ENCODE data around the gene SMIM22. TPM values are rescaled to one million over a fixed set of nuclear protein-coding genes. Genes with fewer than 3 reads are reported as not detected.
A peak's percentile ranks its signal among the peaks of the same experiment; 100 is the strongest.

Gene SMIM22
- total RNA-seq, 1 donor from 2014 or later, result not detected

GRCh38 chr16:4825196-4825595 lies 30.0 kb downstream of the SMIM22 start:
- TF ChIP-seq CTCF (IDR thresholded peaks at IDR 0.05; ENCODE audit: insufficient read depth, low read depth, low read length) (no peak), EZH2 (IDR thresholded peaks at IDR 0.05; ENCODE audit: insufficient read depth, low read length) (no peak)
- no peaks in the 10 kb centered on the region for H3K9me3 Mint-ChIP-seq (ENCODE audit: unreplicated experiment)
- Histone ChIP-seq H2AFZ (ENCODE audit: low read depth, low read length) (no peak overlapping the region), H3K27ac (ENCODE audit: low read depth, low read length) (no peak overlapping the region), H3K36me3 (ENCODE audit: insufficient read depth, low read length) (peaks cover 59% of the 10 kb centered on the region), H3K4me3 (ENCODE audit: insufficient read depth, low read depth, low read length) (no peak overlapping the region), H3K4me1 (ENCODE audit: insufficient read depth, low read length) (no peaks in the 10 kb centered on the region), H3K9me3 (ENCODE audit: insufficient read depth, low read depth, low read length) (no peaks in the 10 kb centered on the region), H4K20me1 (ENCODE audit: insufficient read depth, low read length) (peaks cover 39% of the 10 kb centered on the region), H3K9ac (ENCODE audit: low read length) (no peak overlapping the region), H3K4me2 (ENCODE audit: low read length) (no peak overlapping the region), H3K79me2 (ENCODE audit: insufficient read depth, low read length) (peaks cover 11% of the 10 kb centered on the region), H3K27me3 (ENCODE audit: insufficient read depth, low read length) (no peaks in the 10 kb centered on the region)
- H3K36me3 Mint-ChIP-seq (ENCODE audit: low read depth, unreplicated experiment), result peaks cover 13% of the 10 kb centered on the region
- DNase-seq (ENCODE audit: low read depth) (no peak), FAIRE-seq (no peak)
- peak overlapping the region; percentile 48 for H3K27ac Mint-ChIP-seq (ENCODE audit: unreplicated experiment)
- H3K4me1 Mint-ChIP-seq (ENCODE audit: low read depth, unreplicated experiment), result peaks cover 1% of the 10 kb centered on the region
- no peaks in the 10 kb centered on the region for H3K27me3 Mint-ChIP-seq (ENCODE audit: low read depth, unreplicated experiment)
- H3K4me3 Mint-ChIP-seq (ENCODE audit: unreplicated experiment), result no peak overlapping the region

DNA sequence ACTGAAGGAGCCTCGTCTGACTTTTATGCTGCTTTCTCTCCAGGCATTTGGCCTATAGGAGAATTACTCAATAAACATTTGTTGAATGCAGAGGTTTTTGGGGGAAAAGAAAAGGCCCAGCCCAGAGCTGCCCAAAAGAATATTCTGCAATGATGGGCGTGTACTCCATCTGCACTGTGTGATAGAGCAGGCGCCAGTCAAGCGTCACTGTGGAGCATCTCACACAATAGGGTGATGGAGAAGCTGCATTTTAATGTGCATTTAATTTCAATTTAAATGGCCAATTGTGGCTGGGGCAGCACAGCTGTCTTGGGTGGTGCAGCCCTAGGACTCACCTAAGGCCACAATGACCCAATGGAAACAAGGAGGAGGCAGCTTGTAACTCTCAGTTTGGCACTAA lies 31.4 kb downstream of the SMIM22 start:
- Histone ChIP-seq H3K27me3 (ENCODE audit: insufficient read depth, low read length) (no peaks in the 10 kb centered on the region), H3K4me3 (ENCODE audit: insufficient read depth, low read depth, low read length) (no peak overlapping the region), H4K20me1 (ENCODE audit: insufficient read depth, low read length) (peaks cover 41% of the 10 kb centered on the region), H3K36me3 (ENCODE audit: insufficient read depth, low read length) (peaks cover 58% of the 10 kb centered on the region), H3K4me1 (ENCODE audit: insufficient read depth, low read length) (no peaks in the 10 kb centered on the region), H3K9me3 (ENCODE audit: insufficient read depth, low read depth, low read length) (no peaks in the 10 kb centered on the region), H3K4me2 (ENCODE audit: low read length) (no peak overlapping the region), H3K27ac (ENCODE audit: low read depth, low read length) (no peak overlapping the region), H2AFZ (ENCODE audit: low read depth, low read length) (no peak overlapping the region), H3K79me2 (ENCODE audit: insufficient read depth, low read length) (peaks cover 13% of the 10 kb centered on the region), H3K9ac (ENCODE audit: low read length) (no peak overlapping the region)
- Mint-ChIP-seq H3K9me3 (ENCODE audit: unreplicated experiment) (no peaks in the 10 kb centered on the region), H3K4me1 (ENCODE audit: low read depth, unreplicated experiment) (peaks cover 1% of the 10 kb centered on the region), H3K27me3 (ENCODE audit: low read depth, unreplicated experiment) (no peaks in the 10 kb centered on the region), H3K4me3 (ENCODE audit: unreplicated experiment) (no peak overlapping the region), H3K36me3 (ENCODE audit: low read depth, unreplicated experiment) (peaks cover 10% of the 10 kb centered on the region), H3K27ac (ENCODE audit: unreplicated experiment) (no peak overlapping the region)
- DNase-seq (ENCODE audit: low read depth) (no peak), FAIRE-seq (no peak)
- TF ChIP-seq CTCF (IDR thresholded peaks at IDR 0.05; ENCODE audit: insufficient read depth, low read depth, low read length), result no peak

DNA sequence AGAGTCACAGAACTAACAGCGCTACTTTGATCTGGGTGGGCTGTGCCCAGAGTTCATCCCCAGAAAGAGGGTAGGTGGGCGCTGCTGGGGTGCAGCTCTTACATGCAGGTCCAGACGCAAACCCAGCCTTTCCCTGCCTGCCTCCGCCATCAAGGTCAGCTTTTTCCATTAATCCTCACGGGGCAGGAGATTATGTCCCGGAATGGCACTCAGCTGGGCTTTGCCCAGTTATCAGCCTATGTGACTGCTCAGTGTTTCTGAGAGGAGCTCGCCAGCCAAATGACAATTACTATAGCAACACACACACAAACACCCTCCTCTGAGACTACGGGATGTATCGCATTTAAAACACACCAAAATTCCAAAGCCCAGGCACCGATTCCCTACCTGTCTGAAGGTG lies 31.8 kb downstream of the SMIM22 start:
- no peak for FAIRE-seq

More for the DNA sequence above, 31.8 kb downstream of the SMIM22 start:
- H3K9me3 Mint-ChIP-seq (ENCODE audit: unreplicated experiment), result no peaks in the 10 kb centered on the region
- peaks cover 13% of the 10 kb centered on the region for H3K79me2 ChIP-seq (ENCODE audit: insufficient read depth, low read length)
- no peak overlapping the region for H3K4me3 Mint-ChIP-seq (ENCODE audit: unreplicated experiment)
- peaks cover 38% of the 10 kb centered on the region for H4K20me1 ChIP-seq (ENCODE audit: insufficient read depth, low read length)
- no peak overlapping the region for H3K27ac ChIP-seq (ENCODE audit: low read depth, low read length)
- no peaks in the 10 kb centered on the region for H3K9me3 ChIP-seq (ENCODE audit: insufficient read depth, low read depth, low read length)
- H3K4me1 Mint-ChIP-seq (ENCODE audit: low read depth, unreplicated experiment), result peaks cover 1% of the 10 kb centered on the region
- H3K27me3 Mint-ChIP-seq (ENCODE audit: low read depth, unreplicated experiment), result no peaks in the 10 kb centered on the region
- H3K27ac Mint-ChIP-seq (ENCODE audit: unreplicated experiment), result no peak overlapping the region
- no peaks in the 10 kb centered on the region for H3K27me3 ChIP-seq (ENCODE audit: insufficient read depth, low read length)
- H3K36me3 Mint-ChIP-seq (ENCODE audit: low read depth, unreplicated experiment), result peaks cover 7% of the 10 kb centered on the region
- H3K4me2 ChIP-seq (ENCODE audit: low read length), result no peak overlapping the region
- H2AFZ ChIP-seq (ENCODE audit: low read depth, low read length), result no peak overlapping the region
- TF ChIP-seq CTCF (IDR thresholded peaks at IDR 0.05; ENCODE audit: insufficient read depth, low read depth, low read length) (no peak), EZH2 (IDR thresholded peaks at IDR 0.05; ENCODE audit: insufficient read depth, low read length) (no peak)
- no peak overlapping the region for H3K4me3 ChIP-seq (ENCODE audit: insufficient read depth, low read depth, low read length)
- DNase-seq (ENCODE audit: low read depth), result no peak
- H3K36me3 ChIP-seq (ENCODE audit: insufficient read depth, low read length), result peaks cover 54% of the 10 kb centered on the region
- H3K4me1 ChIP-seq (ENCODE audit: insufficient read depth, low read length), result no peaks in the 10 kb centered on the region
- no peak overlapping the region for H3K9ac ChIP-seq (ENCODE audit: low read length)
